HCT116 (cell line): ENCODE results near the gene OST4.

ENCODE experiments used
- CEBPB ChIP-seq: IDR thresholded peaks from 2 replicates; pipeline ENCODE4 v1.6.1; 2012; ENCODE audit warnings: low read depth
- CTCF ChIP-seq, 3 experiments: fragments of 200-600 bp in 1 of 3; sonication (generic) in 1 of 3; IDR thresholded peaks in 2 of 3; conservative IDR thresholded peaks in 1 of 3; 2 replicates each; pipeline ENCODE4 v1.5.1; 2012 to 2017; ENCODE audit warnings: low read depth in 2 of 3, low read length in 2 of 3, antibody characterized with exemption in 1 of 3, borderline replicate concordance in 1 of 3, control low read depth in 1 of 3, mild to moderate bottlenecking in 1 of 3, mixed read lengths in 1 of 3, mixed run types in 1 of 3, moderate library complexity in 1 of 3; ENCODE audit not compliant: insufficient read depth in 1 of 3
- EZH2 ChIP-seq: fragments of 200-600 bp; sonication (generic); IDR thresholded peaks from 2 replicates; pipeline ENCODE4 v1.6.1; 2017; ENCODE audit warnings: antibody characterized with exemption, mixed run types
- JUND ChIP-seq: IDR thresholded peaks from 2 replicates; pipeline ENCODE4 v1.6.1; 2012
- MAX ChIP-seq: IDR thresholded peaks from 2 replicates; pipeline ENCODE4 v1.6.1; 2012
- POLR2A ChIP-seq: IDR thresholded peaks from 2 replicates; pipeline ENCODE4 v1.7.0; 2011; ENCODE audit warnings: borderline replicate concordance; ENCODE audit not compliant: insufficient read depth, insufficient read length; ENCODE audit errors: extremely low read depth
- POLR2AphosphoS5 ChIP-seq: IDR thresholded peaks from 2 replicates; pipeline ENCODE4 v1.6.1; 2011; ENCODE audit warnings: mild to moderate bottlenecking, low read depth, low read length, moderate library complexity
- RAD21 ChIP-seq: IDR thresholded peaks from 2 replicates; pipeline ENCODE4 v1.6.1; 2012; ENCODE audit warnings: low read depth, mild to moderate bottlenecking
- REST ChIP-seq: IDR thresholded peaks from 2 replicates; pipeline ENCODE4 v1.6.1; 2012; ENCODE audit warnings: low read depth
- SIN3A ChIP-seq: IDR thresholded peaks from 2 replicates; pipeline ENCODE4 v1.6.1; 2012; ENCODE audit warnings: low read depth
- SP1 ChIP-seq: IDR thresholded peaks from 2 replicates; pipeline ENCODE4 v1.6.1; 2012; ENCODE audit warnings: low read depth
- YY1 ChIP-seq: IDR thresholded peaks from 2 replicates; pipeline ENCODE4 v1.6.1; 2011; ENCODE audit warnings: low read length, low read depth, moderate library complexity, mild to moderate bottlenecking; ENCODE audit not compliant: insufficient replicate concordance; ENCODE audit errors: extremely low read depth
- ZBTB33 ChIP-seq: IDR thresholded peaks from 2 replicates; pipeline ENCODE4 v1.6.1; 2011; ENCODE audit warnings: mild to moderate bottlenecking, low read length, moderate library complexity; ENCODE audit not compliant: insufficient replicate concordance; ENCODE audit errors: extremely low read depth
- ZNF274 ChIP-seq: fragments of 200-500 bp; sonication (Bioruptor generic); IDR thresholded peaks from 2 replicates; pipeline ENCODE4 v1.6.1; 2014; ENCODE audit warnings: mild to moderate bottlenecking, low read depth, low read length, inconsistent platforms

- TF ChIP-seq POLR2AphosphoS5 = peak; percentile 75
- no peak for TF ChIP-seq CTCF (IDR thresholded peaks at IDR 0.05 in 2 of 3, conservative IDR thresholded peaks at IDR 0.05 in 1 of 3; ENCODE audit: borderline replicate concordance in 1 of 3, insufficient read depth in 1 of 3, low read depth in 2 of 3, low read length in 2 of 3)
- TF ChIP-seq POLR2A = peak; percentile 59
- no peak for TF ChIP-seq ZNF274
- no peak for TF ChIP-seq MAX
- no peak for TF ChIP-seq EZH2
- no peak for TF ChIP-seq ZBTB33
- TF ChIP-seq YY1 = peak; percentile 59
- no peak for TF ChIP-seq RAD21
- TF ChIP-seq REST = no peak
- TF ChIP-seq CEBPB = no peak
- no peak for TF ChIP-seq SIN3A
- no peak for TF ChIP-seq SP1
- no peak for TF ChIP-seq JUND
Observed at GRCh38 chr2:27050996-27051901, 20.2 kb downstream of the OST4 start, which contains the start of gene AGBL5.
